ENCODE measurements around the gene ATP10B. TPM values are rescaled to one million over a fixed set of nuclear protein-coding genes. Genes with fewer than 3 reads are reported as not detected.

ATP10B gene
- total RNA-seq, 3 donors from 2014 or later (not counting 1 experiment from before 2014, with no cell fraction given), result not detected

DNA sequence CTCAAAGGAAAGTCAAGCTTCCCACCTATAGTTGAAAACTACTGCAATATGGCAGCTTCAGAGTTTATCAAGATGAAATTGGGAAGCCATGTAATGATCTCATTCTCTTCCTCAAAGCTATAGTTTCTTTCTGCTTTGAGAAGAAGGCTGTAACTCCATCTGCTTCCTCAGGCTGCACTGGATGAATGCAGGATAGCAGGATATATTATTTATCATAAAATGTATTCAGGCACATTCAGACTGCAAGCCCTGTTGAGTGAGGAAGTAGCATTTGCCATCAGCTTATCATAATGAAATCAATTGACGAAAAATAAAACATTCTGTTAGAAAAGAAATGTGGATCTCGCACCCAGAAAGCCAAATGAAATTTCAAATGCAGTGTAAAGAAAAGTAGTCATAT is 560 bp downstream of the ATP10B start:
- no peak for ATAC-seq
- H3K9me3 Mint-ChIP-seq, result peaks cover 0 to 3% of the 10 kb centered on the region in 2 donors
- H3K4me1 Mint-ChIP-seq, result no peaks in the 10 kb centered on the region
- DNase-seq, result no peak
- intact Hi-C loops (cut with micrococcal nuclease), result no loop called here
- Histone ChIP-seq H3K36me3 (ENCODE audit: control insufficient read depth, insufficient read depth, low read length) (no peaks in the 10 kb centered on the region), H3K27ac (ENCODE audit: low read length) (no peak overlapping the region), H3K4me1 (ENCODE audit: control insufficient read depth, insufficient read depth, low read length) (no peaks in the 10 kb centered on the region), H3K9me3 (ENCODE audit: control insufficient read depth, insufficient read depth, low read length) (no peaks in the 10 kb centered on the region), H3K27me3 (ENCODE audit: control insufficient read depth, insufficient read depth, low read length) (no peaks in the 10 kb centered on the region), H3K4me3 (ENCODE audit: low read length) (no peak overlapping the region)
- no peak overlapping the region for H3K27ac Mint-ChIP-seq
- TF ChIP-seq CTCF (IDR thresholded peaks at IDR 0.05), result no peak
- H3K36me3 Mint-ChIP-seq, result no peaks in the 10 kb centered on the region
- H3K4me3 Mint-ChIP-seq, result no peak overlapping the region
- H3K27me3 Mint-ChIP-seq (ENCODE audit: low read depth in 2 of 2), result no peaks in the 10 kb centered on the region
- WGBS (ENCODE audit: insufficient coverage), result 94% methylated on average over 2 of the region's 2 CpGs

DNA sequence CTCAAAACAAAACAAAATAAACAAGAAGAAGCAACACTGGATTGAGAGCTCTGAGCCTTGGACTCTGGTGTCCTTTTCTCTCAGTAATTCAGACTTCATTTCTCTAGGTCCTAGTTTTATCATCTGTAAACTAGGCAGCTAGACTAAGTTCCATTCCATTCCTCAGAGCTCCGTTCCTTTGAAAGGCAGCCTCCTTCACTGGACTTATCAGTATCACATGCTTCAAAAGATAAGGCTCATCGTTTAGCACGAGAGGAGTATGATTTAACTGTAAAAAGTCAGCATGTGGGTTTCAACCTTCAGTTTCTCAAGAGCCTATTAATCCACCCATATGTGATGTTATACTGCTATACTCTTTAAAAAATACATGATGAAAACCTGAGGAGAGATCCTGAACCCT is 1.6 kb downstream of the ATP10B start:
- H3K27ac Mint-ChIP-seq, result no peak overlapping the region
- no peaks in the 10 kb centered on the region for H3K27me3 Mint-ChIP-seq (ENCODE audit: low read depth in 2 of 2)
- no peaks in the 10 kb centered on the region for H3K4me1 ChIP-seq (ENCODE audit: control insufficient read depth, insufficient read depth, low read length)
- no peaks in the 10 kb centered on the region for H3K4me1 Mint-ChIP-seq
- no peak for DNase-seq
- WGBS (ENCODE audit: insufficient coverage), result 93% methylated on average over 3 of the region's 3 CpGs
- no peak overlapping the region for H3K4me3 ChIP-seq (ENCODE audit: low read length)
- no peaks in the 10 kb centered on the region for H3K36me3 ChIP-seq (ENCODE audit: control insufficient read depth, insufficient read depth, low read length)
- no peak for ATAC-seq
- no peak for TF ChIP-seq CTCF (IDR thresholded peaks at IDR 0.05)
- no peaks in the 10 kb centered on the region for H3K36me3 Mint-ChIP-seq
- peaks cover 0 to 2% of the 10 kb centered on the region in 2 donors for H3K9me3 Mint-ChIP-seq
- intact Hi-C loops (cut with micrococcal nuclease), result no loop called here
- no peaks in the 10 kb centered on the region for H3K9me3 ChIP-seq (ENCODE audit: control insufficient read depth, insufficient read depth, low read length)
- H3K27ac ChIP-seq (ENCODE audit: low read length), result no peak overlapping the region
- H3K4me3 Mint-ChIP-seq, result no peak overlapping the region
- no peaks in the 10 kb centered on the region for H3K27me3 ChIP-seq (ENCODE audit: control insufficient read depth, insufficient read depth, low read length)

DNA sequence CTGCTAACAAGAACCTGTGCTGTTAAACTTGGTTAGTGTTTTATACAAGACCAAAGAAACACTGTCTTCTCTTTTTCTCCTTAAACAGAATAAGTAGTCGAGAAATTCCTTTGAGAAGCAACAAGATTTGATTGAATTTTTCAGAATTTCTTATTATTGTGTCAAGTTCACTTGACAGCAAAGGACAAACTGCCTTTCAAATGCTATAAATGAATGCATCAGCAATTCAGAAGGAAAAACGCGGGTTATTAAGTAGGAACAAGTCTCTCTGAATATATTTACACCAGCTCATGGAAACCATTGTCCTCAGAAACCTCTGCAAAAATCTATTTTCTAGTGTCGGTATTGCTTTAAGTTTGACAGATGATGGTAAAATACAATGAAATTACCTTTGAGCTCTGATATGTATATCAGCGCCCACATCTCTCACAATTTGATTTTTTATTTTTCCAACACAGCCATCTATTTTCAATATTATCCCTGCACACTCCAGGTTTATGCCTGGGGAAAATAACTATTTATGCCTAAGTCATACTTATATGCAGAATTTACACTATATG is 4.4 kb downstream of the ATP10B start:
- H3K27ac ChIP-seq (ENCODE audit: low read length), result no peak overlapping the region
- no peaks in the 10 kb centered on the region for H3K36me3 ChIP-seq (ENCODE audit: control insufficient read depth, insufficient read depth, low read length)
- no peaks in the 10 kb centered on the region for H3K9me3 ChIP-seq (ENCODE audit: control insufficient read depth, insufficient read depth, low read length)
- WGBS (ENCODE audit: insufficient coverage), result 92% methylated on average over 5 of the region's 5 CpGs
- H3K4me3 ChIP-seq (ENCODE audit: low read length), result no peak overlapping the region
- Mint-ChIP-seq H3K27me3 (ENCODE audit: low read depth in 2 of 2) (no peaks in the 10 kb centered on the region), H3K9me3 (no peaks in the 10 kb centered on the region), H3K36me3 (no peaks in the 10 kb centered on the region), H3K27ac (no peak overlapping the region), H3K4me1 (no peaks in the 10 kb centered on the region), H3K4me3 (no peak overlapping the region)
- intact Hi-C loops (cut with micrococcal nuclease), result no loop called here
- no peaks in the 10 kb centered on the region for H3K4me1 ChIP-seq (ENCODE audit: control insufficient read depth, insufficient read depth, low read length)
- TF ChIP-seq CTCF (IDR thresholded peaks at IDR 0.05), result no peak
- DNase-seq, result no peak
- ATAC-seq, result no peak
- no peaks in the 10 kb centered on the region for H3K27me3 ChIP-seq (ENCODE audit: control insufficient read depth, insufficient read depth, low read length)

DNA sequence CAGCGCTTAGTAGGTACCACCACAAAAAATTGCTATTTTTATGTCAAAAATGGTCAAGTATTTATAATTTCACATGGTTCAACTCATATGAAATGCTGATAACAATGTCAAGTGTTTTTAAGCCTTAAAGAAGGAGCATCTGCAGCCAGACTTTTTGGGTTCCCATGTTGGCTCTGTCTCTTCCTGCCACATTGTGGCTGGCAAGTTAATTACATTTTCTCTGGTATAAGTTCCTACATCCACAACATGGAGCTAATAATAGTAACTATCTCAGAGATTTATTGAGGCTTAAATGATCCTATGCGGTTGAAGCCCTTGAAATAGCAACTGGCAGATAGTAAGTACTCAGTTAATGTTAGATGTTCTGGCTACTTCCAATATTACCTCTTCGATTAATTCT is 5.4 kb downstream of the ATP10B start:
- Histone ChIP-seq H3K4me1 (ENCODE audit: control insufficient read depth, insufficient read depth, low read length) (no peaks in the 10 kb centered on the region), H3K27ac (ENCODE audit: low read length) (no peak overlapping the region), H3K4me3 (ENCODE audit: low read length) (no peak overlapping the region), H3K9me3 (ENCODE audit: control insufficient read depth, insufficient read depth, low read length) (no peaks in the 10 kb centered on the region), H3K36me3 (ENCODE audit: control insufficient read depth, insufficient read depth, low read length) (no peaks in the 10 kb centered on the region), H3K27me3 (ENCODE audit: control insufficient read depth, insufficient read depth, low read length) (no peaks in the 10 kb centered on the region)
- H3K27ac Mint-ChIP-seq, result no peak overlapping the region
- no peaks in the 10 kb centered on the region for H3K27me3 Mint-ChIP-seq (ENCODE audit: low read depth in 2 of 2)
- ATAC-seq (no peak), DNase-seq (no peak)
- TF ChIP-seq CTCF (IDR thresholded peaks at IDR 0.05), result no peak
- H3K36me3 Mint-ChIP-seq, result no peaks in the 10 kb centered on the region
- H3K4me1 Mint-ChIP-seq, result no peaks in the 10 kb centered on the region
- no peak overlapping the region for H3K4me3 Mint-ChIP-seq
- H3K9me3 Mint-ChIP-seq, result no peaks in the 10 kb centered on the region
- intact Hi-C loops (cut with micrococcal nuclease), result no loop called here
- WGBS (ENCODE audit: insufficient coverage), result 60% methylated on average over 1 of the region's 3 CpGs

All from natural killer cell (primary cell).